ENCODE measurements around the gene SERPINA3. TPM values are rescaled to one million over a fixed set of nuclear protein-coding genes. Genes with fewer than 3 reads are reported as not detected.
"Not testable (repeated sequence)": the region's sequence is repeated elsewhere in the genome, so short reads cannot be mapped to it uniquely, and the experiment has no call there.

Gene SERPINA3
- total RNA-seq, 4 donors from 2014 or later, result 111 to 209 (median 125) TPM

- ATAC-seq (ENCODE audit: low FRiP score), result no peak
- DNase-seq (ENCODE audit: low spot score), result no peak
- TF ChIP-seq, protein P1, sequence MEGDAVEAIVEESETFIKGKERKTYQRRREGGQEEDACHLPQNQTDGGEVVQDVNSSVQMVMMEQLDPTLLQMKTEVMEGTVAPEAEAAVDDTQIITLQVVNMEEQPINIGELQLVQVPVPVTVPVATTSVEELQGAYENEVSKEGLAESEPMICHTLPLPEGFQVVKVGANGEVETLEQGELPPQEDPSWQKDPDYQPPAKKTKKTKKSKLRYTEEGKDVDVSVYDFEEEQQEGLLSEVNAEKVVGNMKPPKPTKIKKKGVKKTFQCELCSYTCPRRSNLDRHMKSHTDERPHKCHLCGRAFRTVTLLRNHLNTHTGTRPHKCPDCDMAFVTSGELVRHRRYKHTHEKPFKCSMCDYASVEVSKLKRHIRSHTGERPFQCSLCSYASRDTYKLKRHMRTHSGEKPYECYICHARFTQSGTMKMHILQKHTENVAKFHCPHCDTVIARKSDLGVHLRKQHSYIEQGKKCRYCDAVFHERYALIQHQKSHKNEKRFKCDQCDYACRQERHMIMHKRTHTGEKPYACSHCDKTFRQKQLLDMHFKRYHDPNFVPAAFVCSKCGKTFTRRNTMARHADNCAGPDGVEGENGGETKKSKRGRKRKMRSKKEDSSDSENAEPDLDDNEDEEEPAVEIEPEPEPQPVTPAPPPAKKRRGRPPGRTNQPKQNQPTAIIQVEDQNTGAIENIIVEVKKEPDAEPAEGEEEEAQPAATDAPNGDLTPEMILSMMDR (IDR thresholded peaks at IDR 0.05), result no peak
These were observed 19.5 kb downstream of the SERPINA3 start for GRCh38 chr14:94631536-94632304.

GRCh38 chr14:94632305-94632590 lies 20.1 kb downstream of the SERPINA3 start:
- ATAC-seq (ENCODE audit: low FRiP score) (no peak), DNase-seq (ENCODE audit: low spot score) (no peak)
- TF ChIP-seq, protein P1 (IDR thresholded peaks at IDR 0.05), result no peak

GRCh38 chr14:94633121-94633520 lies 20.9 kb downstream of the SERPINA3 start:
- no peak for ATAC-seq (ENCODE audit: low FRiP score)
- TF ChIP-seq, protein P1 (IDR thresholded peaks at IDR 0.05), result no peak
- no peak for DNase-seq (ENCODE audit: low spot score)

DNA sequence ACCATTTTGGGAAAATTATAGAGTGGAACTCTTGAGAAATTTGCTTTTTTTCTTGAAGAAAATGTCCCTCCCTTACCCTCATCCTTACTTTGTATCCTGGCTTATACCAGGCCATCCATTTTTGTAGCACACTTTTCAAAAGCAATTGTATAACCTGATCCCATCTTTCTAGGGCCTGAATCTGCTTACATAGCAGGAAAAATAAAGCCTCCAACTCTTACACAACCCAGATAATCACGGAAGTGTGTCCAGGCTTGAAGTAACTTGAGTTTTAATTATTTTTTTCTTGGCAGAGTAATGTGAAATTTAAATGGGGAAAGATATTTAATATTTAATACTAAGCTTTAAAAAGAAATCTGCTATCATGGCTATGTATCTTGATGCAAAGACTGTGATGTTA lies 23.0 kb downstream of the SERPINA3 start:
- TF ChIP-seq, protein P1 (IDR thresholded peaks at IDR 0.05), result no peak
- DNase-seq (ENCODE audit: low spot score), result no peak
- ATAC-seq (ENCODE audit: low FRiP score), result no peak

DNA sequence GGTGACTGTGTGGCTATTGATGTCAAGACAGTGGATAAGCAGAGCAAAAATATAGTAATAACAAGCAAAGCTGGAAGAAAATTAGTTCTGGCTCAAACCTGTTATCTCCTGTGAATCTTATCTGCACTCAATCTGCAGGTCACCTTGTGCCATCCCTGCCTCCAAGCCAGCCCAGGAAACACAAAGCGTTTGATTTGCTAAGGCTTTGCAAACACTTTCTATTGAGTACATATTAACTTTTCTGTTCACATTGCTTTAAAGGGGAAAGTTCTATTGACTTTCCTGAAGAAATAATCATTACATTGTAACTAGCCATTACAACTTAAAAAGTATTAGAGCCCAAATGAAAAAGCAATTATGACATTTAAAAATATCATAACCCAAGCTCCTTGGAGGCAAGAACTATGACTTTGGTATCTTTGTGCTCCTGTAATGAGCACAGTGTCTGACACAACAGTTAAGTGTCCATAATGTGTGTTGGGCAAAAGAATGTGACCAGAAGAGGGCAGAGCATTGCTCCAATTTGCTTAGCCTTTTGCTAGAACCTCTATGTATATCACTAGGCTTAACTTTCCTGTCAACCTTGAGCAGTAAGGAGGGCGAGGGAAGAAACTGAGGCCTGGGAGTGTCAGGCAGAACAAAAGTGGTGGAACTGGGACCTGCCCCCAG lies 24.7 kb downstream of the SERPINA3 start:
- ATAC-seq (ENCODE audit: low FRiP score), result no peak
- DNase-seq (ENCODE audit: low spot score), result no peak
- TF ChIP-seq, protein P1 (IDR thresholded peaks at IDR 0.05), result no peak

DNA sequence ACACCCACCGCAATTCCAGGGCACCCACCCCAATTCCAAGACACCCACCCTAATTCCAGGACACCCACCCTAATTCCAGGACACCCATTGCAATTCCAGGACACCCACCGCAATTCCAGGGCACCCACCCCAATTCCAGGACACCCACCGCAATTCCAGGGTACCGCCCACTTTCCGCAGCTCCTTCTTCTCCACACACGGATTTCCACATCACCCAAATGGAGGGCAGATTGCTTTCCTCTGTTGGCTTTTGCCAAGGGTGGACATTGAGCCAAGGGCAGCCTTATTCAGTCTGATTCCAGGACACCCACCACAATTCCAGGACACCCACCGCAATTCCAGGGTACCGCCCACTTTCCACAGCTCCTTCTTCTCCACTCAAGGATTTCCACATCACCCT lies 25.6 kb downstream of the SERPINA3 start:
- not testable (repeated sequence) for ATAC-seq (ENCODE audit: low FRiP score); DNase-seq (ENCODE audit: low spot score)

GRCh38 chr14:94638339-94638738 lies 26.1 kb downstream of the SERPINA3 start:
- ATAC-seq (ENCODE audit: low FRiP score) (no peak), DNase-seq (ENCODE audit: low spot score) (no peak)
- TF ChIP-seq, protein P1 (IDR thresholded peaks at IDR 0.05), result no peak
